ENCODE measurements around the gene CNTFR. TPM values are rescaled to one million over a fixed set of nuclear protein-coding genes. Genes with fewer than 3 reads are reported as not detected.

CNTFR gene
- total and polyA plus RNA-seq, 10 of the 15 experiments (the other 5 are each of a cell fraction or from before 2014, with no cell fraction given), result not detected

GRCh38 chr9:34514401-34514800 lies 75.1 kb downstream of the CNTFR start (continued):
- no peak for TF ChIP-seq ZBTB4 (CRISPR knock-in tag; IDR thresholded peaks at IDR 0.05)
- no peak for TF ChIP-seq PBX3 (IDR thresholded peaks at IDR 0.05; ENCODE audit: insufficient replicate concordance, low read depth, low read length)
- TF ChIP-seq, protein P1, sequence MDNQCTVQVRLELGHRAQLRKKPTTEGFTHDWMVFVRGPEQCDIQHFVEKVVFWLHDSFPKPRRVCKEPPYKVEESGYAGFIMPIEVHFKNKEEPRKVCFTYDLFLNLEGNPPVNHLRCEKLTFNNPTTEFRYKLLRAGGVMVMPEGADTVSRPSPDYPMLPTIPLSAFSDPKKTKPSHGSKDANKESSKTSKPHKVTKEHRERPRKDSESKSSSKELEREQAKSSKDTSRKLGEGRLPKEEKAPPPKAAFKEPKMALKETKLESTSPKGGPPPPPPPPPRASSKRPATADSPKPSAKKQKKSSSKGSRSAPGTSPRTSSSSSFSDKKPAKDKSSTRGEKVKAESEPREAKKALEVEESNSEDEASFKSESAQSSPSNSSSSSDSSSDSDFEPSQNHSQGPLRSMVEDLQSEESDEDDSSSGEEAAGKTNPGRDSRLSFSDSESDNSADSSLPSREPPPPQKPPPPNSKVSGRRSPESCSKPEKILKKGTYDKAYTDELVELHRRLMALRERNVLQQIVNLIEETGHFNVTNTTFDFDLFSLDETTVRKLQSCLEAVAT (IDR thresholded peaks at IDR 0.05), result no peak
- TF ChIP-seq ZBED1 (IDR thresholded peaks at IDR 0.05; ENCODE audit: borderline replicate concordance), result no peak
- TF ChIP-seq, protein P2, sequence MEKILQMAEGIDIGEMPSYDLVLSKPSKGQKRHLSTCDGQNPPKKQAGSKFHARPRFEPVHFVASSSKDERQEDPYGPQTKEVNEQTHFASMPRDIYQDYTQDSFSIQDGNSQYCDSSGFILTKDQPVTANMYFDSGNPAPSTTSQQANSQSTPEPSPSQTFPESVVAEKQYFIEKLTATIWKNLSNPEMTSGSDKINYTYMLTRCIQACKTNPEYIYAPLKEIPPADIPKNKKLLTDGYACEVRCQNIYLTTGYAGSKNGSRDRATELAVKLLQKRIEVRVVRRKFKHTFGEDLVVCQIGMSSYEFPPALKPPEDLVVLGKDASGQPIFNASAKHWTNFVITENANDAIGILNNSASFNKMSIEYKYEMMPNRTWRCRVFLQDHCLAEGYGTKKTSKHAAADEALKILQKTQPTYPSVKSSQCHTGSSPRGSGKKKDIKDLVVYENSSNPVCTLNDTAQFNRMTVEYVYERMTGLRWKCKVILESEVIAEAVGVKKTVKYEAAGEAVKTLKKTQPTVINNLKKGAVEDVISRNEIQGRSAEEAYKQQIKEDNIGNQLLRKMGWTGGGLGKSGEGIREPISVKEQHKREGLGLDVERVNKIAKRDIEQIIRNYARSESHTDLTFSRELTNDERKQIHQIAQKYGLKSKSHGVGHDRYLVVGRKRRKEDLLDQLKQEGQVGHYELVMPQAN (conservative IDR thresholded peaks at IDR 0.05), result no peak
- no peak for TF ChIP-seq SIN3A (IDR thresholded peaks at IDR 0.05; ENCODE audit: low read depth, low read length)
- no peak for TF ChIP-seq TCF12 (IDR thresholded peaks at IDR 0.05; ENCODE audit: low read depth, low read length)
- no peak for TF ChIP-seq PAX8 (IDR thresholded peaks at IDR 0.05)
- no peak for TF ChIP-seq USF2 (IDR thresholded peaks at IDR 0.05; ENCODE audit: borderline replicate concordance, low read depth, low read length)
- no peak for TF ChIP-seq HDAC6 (IDR thresholded peaks at IDR 0.05; ENCODE audit: unreplicated experiment)
- TF ChIP-seq STAT3 (IDR thresholded peaks at IDR 0.05; ENCODE audit: low read depth, low read length), result no peak
